AG08396 (cell line): ENCODE measurements around the gene DTWD2.
"Not testable (repeated sequence)": the region's sequence is repeated elsewhere in the genome, so short reads cannot be mapped to it uniquely, and the experiment has no call there.

ENCODE experiments used
- DNase-seq: peaks from one replicate; pipeline ENCODE4 v3.0.0; 2012; ENCODE audit warnings: low spot score, mixed read lengths

Gene DTWD2

GRCh38 chr5:118950354-118950753 is 38.0 kb downstream of the DTWD2 start:
- not testable (repeated sequence) for DNase-seq

GRCh38 chr5:118946138-118946800 is 42.1 kb downstream of the DTWD2 start:
- DNase-seq: no peak

- DNase-seq: no peak
Observed at GRCh38 chr5:118937393-118938061, 50.8 kb downstream of the DTWD2 start.

- DNase-seq: no peak
Observed at GRCh38 chr5:118933703-118934102, 54.6 kb downstream of the DTWD2 start.

- no peak for DNase-seq
Observed at GRCh38 chr5:118931564-118931963, 56.8 kb downstream of the DTWD2 start.

GRCh38 chr5:118924006-118924389 is 64.3 kb downstream of the DTWD2 start:
- no peak for DNase-seq

GRCh38 chr5:118923295-118924005 is 64.9 kb downstream of the DTWD2 start:
- DNase-seq: no peak

- DNase-seq: no peak
Observed at GRCh38 chr5:118921866-118922265, 66.5 kb downstream of the DTWD2 start.

- no peak for DNase-seq
Observed at GRCh38 chr5:118919016-118919415, 69.3 kb downstream of the DTWD2 start.

GRCh38 chr5:118918232-118918631 is 70.1 kb downstream of the DTWD2 start:
- no peak for DNase-seq

- DNase-seq: not testable (repeated sequence)
Observed at GRCh38 chr5:118907536-118907935, 80.8 kb downstream of the DTWD2 start.

- DNase-seq: no peak
Observed at GRCh38 chr5:118906947-118907346, 81.4 kb downstream of the DTWD2 start.

GRCh38 chr5:118905196-118905595 is 83.2 kb downstream of the DTWD2 start:
- no peak for DNase-seq

- no peak for DNase-seq
Observed at GRCh38 chr5:118902656-118903438, 85.5 kb downstream of the DTWD2 start.

- no peak for DNase-seq
Observed at GRCh38 chr5:118894709-118895108, 93.6 kb downstream of the DTWD2 start.

GRCh38 chr5:118891252-118891651 is 97.1 kb downstream of the DTWD2 start:
- no peak for DNase-seq

GRCh38 chr5:118889165-118889564 is 99.2 kb downstream of the DTWD2 start:
- no peak for DNase-seq

GRCh38 chr5:118888556-118888955 is 99.8 kb downstream of the DTWD2 start:
- DNase-seq: no peak

- DNase-seq: no peak
Observed at GRCh38 chr5:118883362-118883761, 105.0 kb downstream of the DTWD2 start.

- DNase-seq: no peak
Observed at GRCh38 chr5:118882666-118883065, 105.7 kb downstream of the DTWD2 start.

GRCh38 chr5:118876852-118877251 is 111.5 kb downstream of the DTWD2 start:
- DNase-seq: not testable (repeated sequence)

- no peak for DNase-seq
Observed at GRCh38 chr5:118875131-118875530, 113.2 kb downstream of the DTWD2 start.
